Measurements from ENCODE around the gene REXO5.

- no peak for TF ChIP-seq POLR2A (IDR thresholded peaks at IDR 0.05; ENCODE audit: low read length)
- TF ChIP-seq GATA1 (IDR thresholded peaks at IDR 0.05; ENCODE audit: low read depth, low read length), result no peak
Measured at GRCh38 chr16:20889625-20890275, 83.4 kb downstream of the REXO5 start.
